OCI-LY1 (cell line): ENCODE data around the gene RCVRN.

Experiments
- EZH2 ChIP-seq: fragments of 200-600 bp; sonication (generic), shearing (Covaris generic); IDR thresholded peaks from 2 replicates; pipeline ENCODE4 v1.8.0; 2017; ENCODE audit warnings: borderline replicate concordance, mixed run types, mild to moderate bottlenecking, antibody characterized with exemption, low read length, moderate library complexity, mixed read lengths
- TF ChIP-seq, protein P1 (sequence below): fragments of 200-600 bp; sonication (generic), shearing (Covaris generic); IDR thresholded peaks from 2 replicates; pipeline ENCODE4 v1.5.1; 2017; ENCODE audit warnings: mild to moderate bottlenecking, antibody characterized with exemption, low read length, moderate library complexity, mixed read lengths

DNA sequence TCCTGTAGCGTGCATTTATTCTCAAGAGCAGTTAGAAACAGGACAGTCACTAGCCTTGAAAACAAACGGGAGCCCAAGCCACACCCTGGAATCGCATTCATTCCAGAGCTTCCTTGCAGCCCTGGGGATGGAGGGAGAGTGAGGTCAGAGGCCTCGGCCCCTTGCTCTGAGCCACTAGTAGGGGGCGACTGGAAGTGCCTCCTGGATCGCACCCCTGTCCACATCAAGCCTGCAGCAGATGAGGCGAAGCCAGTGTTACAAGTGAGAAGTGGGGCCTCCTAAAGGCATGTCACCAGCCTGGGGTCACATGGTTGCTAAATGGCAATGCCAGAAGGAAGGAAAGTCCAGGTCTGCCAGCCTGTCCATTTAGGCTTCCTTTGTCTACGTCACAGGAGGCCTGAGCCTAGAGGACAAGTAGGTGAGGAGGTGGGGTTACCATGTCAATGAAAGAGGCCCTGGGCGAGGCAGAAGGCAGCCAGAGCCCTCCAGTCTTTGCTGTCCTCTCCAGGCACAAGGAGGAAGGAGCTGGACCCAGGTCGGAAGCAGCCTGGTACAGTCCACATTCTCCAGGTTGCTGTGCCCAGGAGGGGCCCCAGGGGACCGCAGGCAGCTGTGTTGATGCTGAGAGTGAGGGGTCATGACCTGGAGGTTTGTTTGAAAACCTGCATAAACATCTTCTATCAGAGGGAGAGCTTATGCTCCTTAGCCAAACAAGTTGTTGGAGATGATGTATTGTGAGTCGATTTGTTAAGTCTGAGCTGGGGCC, 3.0 kb upstream of the RCVRN start:
- TF ChIP-seq, protein P1, sequence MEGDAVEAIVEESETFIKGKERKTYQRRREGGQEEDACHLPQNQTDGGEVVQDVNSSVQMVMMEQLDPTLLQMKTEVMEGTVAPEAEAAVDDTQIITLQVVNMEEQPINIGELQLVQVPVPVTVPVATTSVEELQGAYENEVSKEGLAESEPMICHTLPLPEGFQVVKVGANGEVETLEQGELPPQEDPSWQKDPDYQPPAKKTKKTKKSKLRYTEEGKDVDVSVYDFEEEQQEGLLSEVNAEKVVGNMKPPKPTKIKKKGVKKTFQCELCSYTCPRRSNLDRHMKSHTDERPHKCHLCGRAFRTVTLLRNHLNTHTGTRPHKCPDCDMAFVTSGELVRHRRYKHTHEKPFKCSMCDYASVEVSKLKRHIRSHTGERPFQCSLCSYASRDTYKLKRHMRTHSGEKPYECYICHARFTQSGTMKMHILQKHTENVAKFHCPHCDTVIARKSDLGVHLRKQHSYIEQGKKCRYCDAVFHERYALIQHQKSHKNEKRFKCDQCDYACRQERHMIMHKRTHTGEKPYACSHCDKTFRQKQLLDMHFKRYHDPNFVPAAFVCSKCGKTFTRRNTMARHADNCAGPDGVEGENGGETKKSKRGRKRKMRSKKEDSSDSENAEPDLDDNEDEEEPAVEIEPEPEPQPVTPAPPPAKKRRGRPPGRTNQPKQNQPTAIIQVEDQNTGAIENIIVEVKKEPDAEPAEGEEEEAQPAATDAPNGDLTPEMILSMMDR = no peak
- no peak for TF ChIP-seq EZH2
